Activated T-cell treated with anti-CD3 and anti-CD28 coated beads, Interleukin-2, amount 50 U/mL, for 72 hours (primary cell): ENCODE measurements around the gene RSPO1. TPM values are rescaled to one million over a fixed set of nuclear protein-coding genes. Genes with fewer than 3 reads are reported as not detected.

Experiments used
- ATAC-seq, 2 donors: fragments of 150-1000 bp; cut with Tn5 transposase; replicated peaks in 1 of 2; 2 replicates each; pipeline ENCODE4 v1.10.0; 2021; ENCODE audit warnings: moderate library complexity in 2 of 2, mild to moderate bottlenecking in 1 of 2
- DNase-seq, 2 donors: peaks; one replicate each; pipeline ENCODE4 v3.0.0; 2021 to 2022; ENCODE audit warnings: mixed read lengths in 1 of 2
- H3K27ac Mint-ChIP-seq: one replicate; pipeline ENCODE4 v1.8.0; 2022; ENCODE audit warnings: mild to moderate bottlenecking, moderate library complexity, mixed read lengths
- H3K27me3 Mint-ChIP-seq: one replicate; pipeline ENCODE4 v1.8.0; 2022; ENCODE audit warnings: low read depth, mixed read lengths
- H3K36me3 Mint-ChIP-seq, 2 donors: one replicate each; pipeline ENCODE4 v1.8.0; 2022; ENCODE audit warnings: mixed read lengths in 2 of 2, mild to moderate bottlenecking in 1 of 2; ENCODE audit not compliant: insufficient read depth in 2 of 2
- H3K4me1 Mint-ChIP-seq: one replicate; pipeline ENCODE4 v1.8.0; 2022; ENCODE audit warnings: low read depth, mixed read lengths
- H3K4me3 Mint-ChIP-seq, 2 donors: one replicate each; pipeline ENCODE4 v1.8.0; 2022; ENCODE audit warnings: mild to moderate bottlenecking in 2 of 2, mixed read lengths in 2 of 2, moderate library complexity in 2 of 2
- H3K9me3 Mint-ChIP-seq, 2 donors: one replicate each; pipeline ENCODE4 v1.8.0; 2022; ENCODE audit warnings: mixed read lengths in 2 of 2
- total RNA-seq, 2 donors: library from RNA; stranded (reverse); gene quantifications; one replicate each; pipeline ENCODE4 v1.2.3, GENCODE V29; 2022

Gene RSPO1
- total RNA-seq, 2 donors from 2014 or later: not detected

DNA sequence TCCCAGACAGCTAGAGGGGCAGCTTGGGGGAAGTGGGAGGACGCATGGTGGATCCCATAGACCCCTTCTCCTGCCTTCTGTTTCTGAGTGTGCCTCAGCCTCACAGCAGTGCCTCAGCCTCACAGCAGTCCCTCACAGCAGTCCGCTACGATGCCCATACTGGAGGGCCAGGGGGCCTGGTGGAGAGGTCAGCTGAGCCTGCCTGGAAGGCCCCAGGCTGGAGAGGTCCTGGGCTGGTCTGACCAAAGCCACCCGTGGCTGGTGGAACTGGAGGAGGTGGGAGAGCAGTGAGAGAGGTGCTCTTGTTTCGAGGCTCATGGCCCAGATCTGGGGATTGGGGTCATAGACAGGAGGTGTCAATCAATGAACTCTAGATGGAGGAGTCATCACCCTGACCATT lies 16.0 kb upstream of the RSPO1 start:
- H3K27ac Mint-ChIP-seq: no peak overlapping the region
- H3K4me3 Mint-ChIP-seq: no peak overlapping the region
- ATAC-seq: no peak
- peaks cover 4% of the 10 kb centered on the region for H3K27me3 Mint-ChIP-seq
- H3K9me3 Mint-ChIP-seq: no peaks in the 10 kb centered on the region
- H3K36me3 Mint-ChIP-seq: no peaks in the 10 kb centered on the region
- H3K4me1 Mint-ChIP-seq: no peaks in the 10 kb centered on the region
- DNase-seq: no peak

DNA sequence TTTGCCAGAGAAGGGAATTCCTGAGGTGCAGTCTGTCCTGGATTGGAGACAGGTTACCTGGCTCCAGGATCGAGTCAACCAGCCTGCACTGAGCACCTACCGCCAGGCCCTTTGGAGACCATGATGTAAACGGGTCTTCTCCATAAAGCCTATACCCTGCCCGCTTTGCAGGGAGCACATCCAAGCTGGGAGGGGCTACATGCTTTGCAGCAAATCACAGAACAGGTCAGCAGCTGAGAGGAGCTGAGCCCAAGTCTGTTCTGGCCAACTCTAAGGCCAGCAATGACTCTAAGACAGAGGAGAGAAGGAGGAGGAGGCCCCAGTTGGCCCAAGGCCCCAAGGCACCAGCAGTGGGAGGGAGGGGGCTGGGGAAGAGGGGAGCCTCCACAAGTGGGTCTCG lies 15.5 kb upstream of the RSPO1 start:
- Mint-ChIP-seq H3K27ac (no peak overlapping the region), H3K4me1 (no peaks in the 10 kb centered on the region), H3K36me3 (no peaks in the 10 kb centered on the region), H3K4me3 (no peak overlapping the region), H3K27me3 (peaks cover 4% of the 10 kb centered on the region), H3K9me3 (no peaks in the 10 kb centered on the region)
- DNase-seq (no peak), ATAC-seq (no peak)

DNA sequence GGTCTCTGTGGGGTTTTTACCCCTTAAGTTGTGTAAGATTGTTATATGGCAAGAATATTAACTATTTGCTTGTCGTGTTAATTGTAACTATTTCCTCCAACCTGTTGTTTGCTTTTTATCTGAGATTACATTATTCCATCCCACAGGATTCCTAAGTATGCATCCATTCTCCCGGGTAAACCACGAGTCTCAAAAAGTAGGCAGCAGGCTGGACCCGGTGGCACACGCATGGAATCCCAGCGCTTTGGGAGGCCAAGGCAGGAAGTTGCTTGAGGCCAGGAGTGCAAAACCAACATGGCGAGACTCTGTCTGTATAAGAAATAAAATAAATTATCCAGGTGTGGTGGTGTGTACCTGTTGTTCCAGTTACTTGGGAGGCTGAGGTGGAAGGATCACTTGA lies 12.6 kb upstream of the RSPO1 start:
- no peaks in the 10 kb centered on the region for H3K9me3 Mint-ChIP-seq
- DNase-seq (no peak), ATAC-seq (no peak)
- peaks cover 15% of the 10 kb centered on the region for H3K27me3 Mint-ChIP-seq
- H3K4me3 Mint-ChIP-seq: no peak overlapping the region
- H3K4me1 Mint-ChIP-seq: no peaks in the 10 kb centered on the region
- no peaks in the 10 kb centered on the region for H3K36me3 Mint-ChIP-seq
- no peak overlapping the region for H3K27ac Mint-ChIP-seq

DNA sequence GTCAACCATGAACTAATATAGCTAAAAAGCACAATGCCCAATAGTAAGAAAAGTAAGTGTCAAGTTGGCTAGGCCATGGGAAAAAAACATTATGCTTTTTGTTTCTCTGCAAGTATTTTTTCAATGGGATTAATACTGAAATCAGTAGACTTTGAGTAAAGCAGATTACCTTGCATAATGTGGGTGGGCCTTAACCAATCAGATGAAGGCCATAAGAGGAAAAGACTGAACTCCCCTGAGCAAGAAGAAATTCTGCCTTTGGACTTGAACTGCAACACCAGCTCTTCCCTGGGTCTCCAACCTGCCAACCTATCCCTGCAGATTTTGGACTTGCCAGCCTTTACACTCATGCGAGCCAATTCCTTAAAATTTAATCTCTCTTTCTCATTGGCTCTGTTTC lies 6.4 kb upstream of the RSPO1 start:
- DNase-seq (no peak), ATAC-seq (no peak)
- Mint-ChIP-seq H3K9me3 (no peaks in the 10 kb centered on the region), H3K27ac (no peak overlapping the region), H3K4me3 (no peak overlapping the region), H3K4me1 (no peaks in the 10 kb centered on the region), H3K36me3 (no peaks in the 10 kb centered on the region), H3K27me3 (peaks cover 23% of the 10 kb centered on the region)

DNA sequence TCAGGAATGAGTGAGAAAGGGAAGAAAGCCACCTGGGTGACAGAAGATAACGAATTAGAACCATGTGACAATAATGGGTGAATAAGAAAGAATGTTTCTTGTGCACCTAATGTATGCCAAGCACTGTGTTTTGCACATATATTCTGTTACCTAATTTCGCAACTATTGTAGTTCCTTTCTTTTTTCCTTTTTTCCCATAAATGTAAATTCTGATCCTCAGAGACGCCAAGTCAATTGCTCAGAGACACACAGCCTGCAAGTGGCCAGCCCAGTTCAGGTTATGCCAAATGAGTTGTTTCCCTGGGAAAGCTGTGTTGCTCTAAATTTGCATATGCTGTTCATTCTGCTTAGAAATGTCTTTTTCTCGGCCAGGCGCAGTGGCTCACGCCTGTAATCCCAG lies 1.7 kb upstream of the RSPO1 start:
- H3K4me1 Mint-ChIP-seq: peaks cover 9% of the 10 kb centered on the region
- H3K27ac Mint-ChIP-seq: no peak overlapping the region
- no peak overlapping the region for H3K4me3 Mint-ChIP-seq
- H3K36me3 Mint-ChIP-seq: no peaks in the 10 kb centered on the region
- ATAC-seq: no peak
- H3K9me3 Mint-ChIP-seq: no peaks in the 10 kb centered on the region
- no peak for DNase-seq
- peaks cover 52% of the 10 kb centered on the region for H3K27me3 Mint-ChIP-seq

DNA sequence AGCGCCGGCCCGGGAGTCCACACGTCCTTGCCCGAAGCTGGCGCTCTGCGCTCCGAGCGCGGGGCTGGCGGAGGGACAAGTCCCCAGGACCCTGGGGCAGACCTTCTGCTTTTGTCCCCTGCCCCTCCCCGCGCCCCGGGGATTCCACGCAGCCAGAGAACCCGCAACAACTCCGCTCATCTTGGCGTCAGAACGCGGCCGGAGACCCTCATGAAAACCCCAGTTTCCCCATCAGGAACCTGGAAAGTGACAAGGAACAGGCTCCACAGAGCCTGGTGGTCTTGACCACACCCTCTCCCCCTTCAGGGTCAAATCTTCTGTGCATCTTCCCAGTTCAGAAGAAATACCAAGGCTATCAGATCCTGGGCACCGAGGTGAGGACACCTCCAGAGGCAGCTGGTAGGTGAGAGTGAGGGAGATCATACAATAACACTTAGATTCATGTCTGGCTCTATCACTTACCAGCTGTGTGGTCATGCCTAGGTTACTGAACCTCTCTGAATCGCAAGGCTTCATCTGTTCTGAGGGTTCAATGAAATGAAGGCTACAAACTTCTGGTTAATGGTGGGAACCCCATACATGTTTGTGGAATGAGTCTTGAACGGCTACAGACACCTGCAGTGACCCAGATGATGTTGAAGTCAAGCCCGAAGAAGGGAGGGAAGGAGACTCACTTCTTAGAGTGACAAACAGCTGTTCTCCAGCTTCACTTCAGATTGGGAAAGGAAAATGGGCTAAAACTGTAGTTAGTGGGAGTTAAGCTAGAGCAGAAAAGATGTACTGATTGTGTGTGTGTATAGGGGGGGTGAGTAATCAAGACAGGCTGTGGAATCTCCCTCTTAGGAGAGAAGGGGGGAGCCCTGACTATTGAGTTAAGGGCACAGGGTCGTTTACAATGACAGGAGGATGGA lies 555 bp upstream of the RSPO1 start:
- no peaks in the 10 kb centered on the region for H3K9me3 Mint-ChIP-seq
- DNase-seq (no peak), ATAC-seq (no peak)
- H3K27me3 Mint-ChIP-seq: peaks cover 64% of the 10 kb centered on the region
- peaks cover 9% of the 10 kb centered on the region for H3K4me1 Mint-ChIP-seq
- no peaks in the 10 kb centered on the region for H3K36me3 Mint-ChIP-seq
- no peak overlapping the region for H3K27ac Mint-ChIP-seq
- H3K4me3 Mint-ChIP-seq: peak overlapping the region; percentile 45 to 59

DNA sequence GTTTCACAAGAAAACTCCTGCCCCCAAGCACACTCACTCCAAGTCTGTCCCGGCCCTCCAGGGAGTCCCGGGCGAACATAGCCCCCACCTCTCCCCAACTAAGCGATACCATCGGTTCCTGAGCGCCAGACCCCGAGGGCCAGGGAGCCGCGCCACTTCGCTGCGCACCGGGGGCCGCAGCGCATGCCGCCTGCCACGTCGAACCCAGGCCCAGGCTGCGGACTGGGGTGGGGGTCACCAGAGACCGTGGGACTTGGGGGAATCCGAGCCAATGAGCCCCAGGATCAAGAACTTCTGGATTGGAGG lies 801 bp downstream of the RSPO1 start:
- Mint-ChIP-seq H3K4me1 (peaks cover 9% of the 10 kb centered on the region), H3K36me3 (no peaks in the 10 kb centered on the region), H3K9me3 (no peaks in the 10 kb centered on the region), H3K27ac (no peak overlapping the region), H3K27me3 (peaks cover 76% of the 10 kb centered on the region), H3K4me3 (peak overlapping the region; percentile 45 to 63)
- DNase-seq: no peak
- ATAC-seq: no peak

DNA sequence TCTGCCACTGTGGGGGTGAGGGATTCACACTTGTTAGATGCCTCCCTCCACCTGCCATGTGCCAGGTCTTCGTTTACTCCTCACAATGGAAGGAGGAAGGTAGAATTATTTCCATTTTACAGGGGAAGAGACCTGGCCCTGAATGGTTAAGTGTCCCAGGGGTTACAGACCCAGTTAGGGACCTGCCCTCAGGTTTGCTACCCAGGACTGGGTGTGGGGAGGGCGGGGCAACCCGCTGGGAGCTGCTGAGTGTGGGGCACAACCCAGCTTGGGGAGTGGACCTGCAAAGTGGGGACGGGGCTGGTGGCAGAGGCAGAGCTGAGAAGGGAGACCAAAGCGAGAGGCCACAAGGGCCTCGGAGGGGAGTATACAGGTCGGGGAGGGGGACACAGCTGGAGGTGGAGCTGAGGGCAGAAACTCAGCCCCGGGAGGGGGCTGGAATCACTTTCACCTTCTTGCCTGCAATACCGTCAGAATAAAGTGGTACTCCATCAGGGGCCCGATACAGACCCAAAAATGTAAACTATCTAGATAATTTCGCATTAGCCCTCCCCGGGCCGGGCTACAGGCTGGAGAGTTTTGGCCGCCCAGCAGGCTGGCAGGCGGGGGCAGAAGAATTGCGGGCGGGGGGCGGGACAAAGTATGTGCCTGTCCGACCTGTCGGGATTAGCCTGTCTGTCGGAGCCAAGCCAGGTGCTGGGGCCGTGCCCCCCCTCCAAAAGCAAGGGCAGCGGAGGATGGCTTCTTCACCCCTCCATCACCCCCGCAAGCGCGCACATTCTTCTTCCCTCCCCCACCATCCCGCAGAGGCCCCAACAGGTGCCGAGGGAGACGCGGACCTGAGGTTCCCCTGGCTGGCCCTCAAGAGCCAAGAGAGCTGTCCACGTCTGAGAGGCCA lies 1.4 kb downstream of the RSPO1 start:
- DNase-seq (no peak), ATAC-seq (no peak)
- H3K4me1 Mint-ChIP-seq: peaks cover 9% of the 10 kb centered on the region
- no peak overlapping the region for H3K27ac Mint-ChIP-seq
- no peaks in the 10 kb centered on the region for H3K9me3 Mint-ChIP-seq
- H3K27me3 Mint-ChIP-seq: peaks cover 82% of the 10 kb centered on the region
- no peaks in the 10 kb centered on the region for H3K36me3 Mint-ChIP-seq
- peak overlapping the region; percentile 33 to 43 for H3K4me3 Mint-ChIP-seq

DNA sequence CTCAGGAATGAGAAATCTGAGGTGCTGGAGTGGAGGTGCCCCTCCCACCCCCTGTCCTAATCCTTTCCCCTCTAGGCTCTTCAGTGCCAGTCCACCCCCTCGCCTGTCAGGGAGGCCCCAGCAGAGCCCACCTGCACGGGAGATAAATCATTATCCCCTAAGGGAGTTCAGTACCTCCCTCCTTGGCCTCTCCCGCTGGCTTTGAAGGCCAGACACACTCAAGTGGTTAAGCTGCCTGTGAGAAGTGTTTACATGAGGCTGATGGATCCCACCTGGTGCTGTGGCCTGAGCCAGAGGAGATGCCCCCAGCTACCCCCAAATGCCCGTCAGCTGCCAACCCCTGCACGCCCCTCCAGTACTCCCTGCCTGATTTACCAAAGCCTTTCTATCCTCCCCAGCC lies 3.7 kb downstream of the RSPO1 start:
- no peak overlapping the region for H3K27ac Mint-ChIP-seq
- ATAC-seq: no peak
- no peaks in the 10 kb centered on the region for H3K36me3 Mint-ChIP-seq
- H3K9me3 Mint-ChIP-seq: no peaks in the 10 kb centered on the region
- no peak overlapping the region for H3K4me3 Mint-ChIP-seq
- peaks cover 9% of the 10 kb centered on the region for H3K4me1 Mint-ChIP-seq
- no peak for DNase-seq
- peaks cover 89% of the 10 kb centered on the region for H3K27me3 Mint-ChIP-seq

DNA sequence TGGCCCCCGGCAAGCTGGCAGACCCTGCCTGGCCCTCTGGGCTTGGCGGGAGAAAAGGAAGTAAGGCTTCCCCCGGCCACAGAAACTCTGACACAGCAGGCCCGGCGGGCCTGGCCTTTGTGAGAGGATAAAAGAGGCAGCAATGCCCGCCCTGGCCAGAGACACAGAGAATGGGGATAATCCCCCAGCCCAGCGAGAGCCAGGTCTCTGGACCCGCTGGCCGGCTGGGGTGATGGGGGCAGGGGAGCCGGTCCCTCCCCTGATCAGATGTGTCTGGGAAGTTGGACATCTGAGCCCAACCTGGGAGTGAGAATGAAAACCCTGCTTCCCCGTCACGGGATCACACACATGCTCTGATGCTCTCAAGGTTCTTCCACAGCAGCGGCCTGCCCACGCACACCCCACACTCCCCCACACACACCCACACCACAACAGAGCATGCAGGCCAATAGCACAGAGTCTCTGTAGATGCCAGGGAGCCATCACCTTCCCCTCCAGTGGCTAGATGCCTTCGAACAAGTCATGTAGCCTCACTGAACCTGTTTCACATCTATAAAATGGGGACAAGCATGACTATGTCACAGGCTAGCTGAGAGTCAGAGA lies 4.2 kb downstream of the RSPO1 start:
- no peaks in the 10 kb centered on the region for H3K36me3 Mint-ChIP-seq
- H3K27ac Mint-ChIP-seq: no peak overlapping the region
- H3K27me3 Mint-ChIP-seq: peaks cover 84% of the 10 kb centered on the region
- ATAC-seq (no peak), DNase-seq (no peak)
- H3K4me3 Mint-ChIP-seq: no peak overlapping the region
- H3K4me1 Mint-ChIP-seq: peaks cover 5% of the 10 kb centered on the region
- H3K9me3 Mint-ChIP-seq: no peaks in the 10 kb centered on the region

DNA sequence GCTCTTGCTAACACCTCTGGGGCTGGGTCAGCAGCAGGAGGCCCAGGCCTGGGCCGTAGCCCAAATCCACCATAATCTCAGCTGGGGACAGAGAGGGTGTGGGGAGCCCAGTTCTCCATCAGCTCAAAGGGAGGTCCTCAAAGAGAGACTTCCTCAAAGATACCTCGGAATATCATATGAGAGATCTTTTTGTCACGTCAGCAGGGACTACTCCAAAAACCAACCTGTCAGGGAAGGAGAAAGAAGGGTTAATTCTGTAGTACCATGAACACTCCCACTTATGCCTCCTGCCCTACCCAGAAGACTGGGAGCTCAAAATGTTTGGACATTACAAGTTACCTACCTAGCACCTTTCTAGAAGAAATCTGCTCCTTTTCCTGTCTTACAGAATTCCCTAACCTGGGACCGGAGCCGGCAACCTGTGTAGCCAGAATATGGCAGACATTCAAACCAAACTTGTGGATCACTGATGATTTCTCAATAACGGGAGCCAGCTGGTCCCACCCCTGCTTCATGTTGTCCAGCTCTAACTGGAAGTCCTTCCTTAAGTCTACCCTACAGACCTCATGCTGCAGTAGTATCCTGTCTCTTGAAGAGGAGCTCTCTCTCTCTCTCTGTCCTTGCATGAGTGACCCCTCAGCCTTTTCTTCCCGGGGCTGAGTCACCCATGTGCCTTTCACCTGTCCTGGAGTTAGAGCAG lies 4.8 kb downstream of the RSPO1 start:
- no peak for ATAC-seq
- no peak overlapping the region for H3K27ac Mint-ChIP-seq
- no peaks in the 10 kb centered on the region for H3K9me3 Mint-ChIP-seq

DNA sequence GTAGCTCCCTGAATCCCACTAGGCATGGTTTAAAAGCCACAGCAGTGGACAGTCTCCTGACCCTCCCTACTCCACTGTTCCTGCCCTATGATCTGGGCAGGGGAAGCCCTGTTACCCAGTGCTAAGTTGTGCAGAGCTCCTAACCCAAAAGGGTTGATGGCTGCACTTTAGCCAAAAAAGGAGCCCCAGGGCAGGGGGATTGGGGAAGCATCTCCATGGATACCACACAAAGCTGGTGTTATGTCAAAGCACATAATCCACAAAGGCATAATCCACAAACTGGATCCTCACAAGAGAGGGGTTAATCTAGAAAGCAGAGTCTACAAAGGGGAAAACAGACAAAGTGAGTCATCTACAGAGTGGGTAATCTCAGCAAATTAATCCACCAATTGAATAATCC lies 5.7 kb downstream of the RSPO1 start:
- Mint-ChIP-seq H3K4me3 (no peak overlapping the region), H3K4me1 (no peaks in the 10 kb centered on the region), H3K27me3 (peaks cover 88% of the 10 kb centered on the region), H3K9me3 (no peaks in the 10 kb centered on the region), H3K36me3 (no peaks in the 10 kb centered on the region), H3K27ac (no peak overlapping the region)
- ATAC-seq (no peak), DNase-seq (no peak)

More for the DNA sequence above, 4.8 kb downstream of the RSPO1 start:
- Mint-ChIP-seq H3K27me3 (peaks cover 84% of the 10 kb centered on the region), H3K4me1 (no peaks in the 10 kb centered on the region), H3K36me3 (no peaks in the 10 kb centered on the region), H3K4me3 (no peak overlapping the region)
- no peak for DNase-seq
